Bone marrow (tissue), 2 donors: ENCODE data around the gene ARPC5L.
"Not testable (repeated sequence)": the region's sequence is repeated elsewhere in the genome, so short reads cannot be mapped to it uniquely, and the experiment has no call there.

Experiments used
- DNase-seq, 2 donors: peaks; one replicate each; lab custom pipeline; 2025; lab: John Stamatoyannopoulos, UW

ARPC5L gene

DNA sequence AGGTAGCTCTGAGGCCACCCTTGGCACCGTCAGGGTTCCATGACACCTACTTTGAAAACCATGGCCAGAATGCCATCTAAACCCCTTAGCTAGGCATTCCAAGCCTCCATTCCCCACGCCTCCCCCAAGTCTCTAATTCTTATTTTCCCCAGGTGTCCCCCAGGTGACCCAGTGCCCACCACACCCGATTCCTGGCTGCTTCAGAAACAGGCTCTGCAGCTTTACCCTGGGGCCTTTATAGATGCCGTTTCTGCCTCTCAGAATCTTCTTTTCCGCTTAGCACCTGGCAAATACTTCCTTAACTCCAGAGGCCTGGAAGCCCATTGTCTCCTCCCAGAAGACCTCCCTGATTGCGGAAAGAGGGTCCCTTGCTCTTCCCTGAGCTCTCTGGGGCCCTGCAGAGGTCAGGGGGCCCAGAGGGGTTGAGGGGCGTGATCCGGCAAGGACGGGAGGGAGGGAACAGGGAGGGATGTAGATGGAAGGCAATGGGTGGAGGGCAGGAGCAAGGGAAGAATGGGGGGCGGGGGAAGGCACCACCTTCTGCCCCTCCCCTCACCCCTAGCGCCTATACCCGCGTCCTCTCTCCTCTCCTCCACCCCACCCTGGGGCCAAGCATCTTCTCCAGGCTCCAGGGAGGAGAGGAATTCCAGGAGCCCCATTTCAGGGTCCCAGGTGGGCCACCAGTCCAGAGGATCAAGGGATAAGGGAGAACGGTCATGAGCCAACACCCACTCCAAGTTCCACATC is 20.7 kb upstream of the ARPC5L start:
- DNase-seq, result no peak

DNA sequence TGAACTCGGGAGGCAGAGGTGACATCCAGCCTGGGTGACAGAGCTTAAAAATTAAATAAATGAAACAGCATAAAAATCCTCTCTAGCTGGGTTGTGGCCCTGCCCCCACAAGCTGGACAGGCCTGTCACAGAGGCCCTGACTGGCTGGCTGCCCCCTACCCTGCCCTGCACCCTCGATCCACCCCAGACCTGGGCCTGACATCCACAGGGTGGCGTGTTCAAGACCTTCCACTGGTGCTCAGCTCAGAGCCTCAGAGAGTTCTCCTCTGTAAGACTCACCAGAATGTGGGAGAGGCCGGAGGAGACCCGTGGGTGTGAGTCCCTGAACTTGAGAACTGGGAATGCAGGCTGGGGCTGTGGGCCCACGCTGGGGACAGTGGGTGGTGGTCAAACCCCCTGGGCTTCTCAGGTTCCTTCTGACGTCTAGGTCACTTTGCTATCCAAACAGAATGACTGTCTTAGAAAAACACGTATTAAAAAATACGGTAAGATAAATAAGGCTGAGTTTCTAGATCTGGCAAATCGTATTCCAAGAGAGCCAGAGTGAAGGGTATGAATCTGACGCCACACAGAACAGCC is 18.4 kb upstream of the ARPC5L start:
- no peak for DNase-seq

DNA sequence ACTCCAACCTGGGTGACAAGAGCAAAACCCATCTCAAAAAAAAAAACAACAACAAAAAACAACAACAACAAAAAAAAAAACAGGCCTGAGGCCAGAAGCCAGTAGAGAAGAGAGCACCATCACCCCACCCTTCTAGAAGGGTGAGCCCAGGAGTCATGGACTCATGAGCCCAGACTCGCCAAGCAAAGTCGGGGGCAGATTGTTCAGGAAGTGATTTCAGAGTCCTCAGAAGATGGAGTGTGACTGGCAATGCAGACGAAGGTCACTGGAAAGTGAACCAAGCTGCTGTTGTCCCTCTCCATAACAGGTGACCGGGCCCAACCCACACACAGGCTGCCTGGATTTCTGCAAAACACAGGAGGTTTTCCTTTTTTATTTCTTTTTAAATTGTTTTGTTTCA is 17.6 kb upstream of the ARPC5L start:
- no peak for DNase-seq

DNA sequence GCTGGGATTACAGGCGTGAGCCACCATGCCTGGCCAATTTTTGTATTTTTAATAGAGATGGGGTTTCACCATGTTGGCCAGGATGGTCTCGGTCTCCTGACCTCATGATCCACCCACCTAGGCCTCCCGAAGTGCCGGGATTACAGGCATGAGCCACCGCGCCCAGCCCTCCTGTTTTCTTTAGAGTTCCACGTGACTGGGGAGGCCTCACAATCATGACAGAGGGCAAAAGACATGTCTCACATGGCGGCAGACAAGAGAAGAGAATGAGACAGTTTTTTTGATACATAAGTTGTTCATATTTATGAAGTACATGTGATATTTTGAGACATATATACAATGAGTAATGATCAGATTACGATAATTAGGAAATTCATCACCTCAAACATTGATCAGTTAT is 15.5 kb upstream of the ARPC5L start:
- not testable (repeated sequence) for DNase-seq

DNA sequence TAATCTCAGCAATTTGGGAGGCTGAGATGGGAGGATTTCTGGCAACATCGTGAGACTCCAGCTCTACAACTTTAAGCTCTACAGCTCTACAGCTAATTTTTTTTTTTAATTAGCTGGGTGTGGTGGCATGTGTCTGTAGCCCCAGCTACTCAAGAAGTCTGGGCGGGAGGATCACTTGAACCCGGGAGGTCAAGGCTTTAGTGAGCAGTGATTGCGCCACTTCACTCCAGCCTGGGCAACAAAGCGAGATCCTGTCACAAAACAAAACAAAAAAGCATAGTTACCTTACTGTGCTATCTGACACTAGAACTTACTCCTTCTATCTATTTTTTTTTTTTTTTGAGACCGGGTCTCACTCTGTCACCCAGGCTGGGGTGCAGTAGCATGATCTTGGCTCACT is 15.0 kb upstream of the ARPC5L start:
- DNase-seq, result no peak

DNA sequence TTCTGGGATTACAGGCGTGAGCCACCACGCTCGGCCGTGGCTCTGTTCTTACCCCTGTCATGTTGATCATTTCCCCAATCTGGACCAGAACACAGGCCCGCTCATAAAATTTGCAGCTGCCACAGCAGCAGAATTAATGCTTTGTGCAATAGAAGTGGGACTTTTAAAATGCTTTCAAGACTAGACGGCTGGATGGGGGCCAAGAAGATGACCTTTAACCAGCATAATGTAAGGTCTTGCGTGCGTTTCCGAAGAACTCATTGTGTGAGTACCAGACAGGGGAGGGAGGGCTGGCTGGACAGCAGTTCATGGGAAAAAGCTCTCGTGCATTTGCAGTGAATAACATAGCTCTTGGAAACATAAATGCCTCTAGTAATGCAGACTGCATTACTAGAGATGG is 12.1 kb upstream of the ARPC5L start:
- DNase-seq, result no peak

DNA sequence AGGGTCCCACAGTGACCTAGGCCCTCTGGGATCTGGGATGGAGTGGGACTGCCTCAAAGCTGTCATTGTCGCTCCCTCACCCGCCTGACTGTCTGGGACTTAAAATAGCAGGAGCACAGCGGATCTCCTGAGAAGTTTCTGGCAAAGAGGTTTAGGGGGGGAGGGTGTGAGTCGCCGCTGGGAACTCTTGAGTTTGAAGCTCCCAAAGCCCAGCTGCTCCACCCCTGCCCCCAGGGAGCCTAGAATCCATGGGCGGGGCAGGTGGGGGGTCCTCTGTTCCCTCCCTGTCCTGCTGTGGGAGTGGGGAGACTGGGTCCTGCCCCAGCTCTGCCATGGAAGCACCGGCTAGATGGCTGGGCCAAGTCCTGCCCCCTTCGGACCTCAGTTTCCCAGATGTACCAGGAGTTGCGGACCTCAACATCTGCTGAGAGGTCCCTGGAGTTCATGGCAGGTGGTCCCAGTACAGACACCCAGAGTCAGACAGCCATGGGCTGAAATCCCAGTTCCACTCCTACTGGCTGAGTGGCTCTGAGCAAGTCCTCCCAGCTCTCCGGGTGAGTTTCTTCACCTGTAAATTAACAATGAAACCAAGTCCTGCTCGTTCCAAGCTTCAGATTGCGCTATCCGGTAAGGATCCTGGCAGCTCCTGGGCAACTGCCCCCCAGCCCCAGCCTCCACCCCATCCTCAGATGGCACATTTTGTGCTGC is 9.7 kb upstream of the ARPC5L start:
- DNase-seq, result no peak

DNA sequence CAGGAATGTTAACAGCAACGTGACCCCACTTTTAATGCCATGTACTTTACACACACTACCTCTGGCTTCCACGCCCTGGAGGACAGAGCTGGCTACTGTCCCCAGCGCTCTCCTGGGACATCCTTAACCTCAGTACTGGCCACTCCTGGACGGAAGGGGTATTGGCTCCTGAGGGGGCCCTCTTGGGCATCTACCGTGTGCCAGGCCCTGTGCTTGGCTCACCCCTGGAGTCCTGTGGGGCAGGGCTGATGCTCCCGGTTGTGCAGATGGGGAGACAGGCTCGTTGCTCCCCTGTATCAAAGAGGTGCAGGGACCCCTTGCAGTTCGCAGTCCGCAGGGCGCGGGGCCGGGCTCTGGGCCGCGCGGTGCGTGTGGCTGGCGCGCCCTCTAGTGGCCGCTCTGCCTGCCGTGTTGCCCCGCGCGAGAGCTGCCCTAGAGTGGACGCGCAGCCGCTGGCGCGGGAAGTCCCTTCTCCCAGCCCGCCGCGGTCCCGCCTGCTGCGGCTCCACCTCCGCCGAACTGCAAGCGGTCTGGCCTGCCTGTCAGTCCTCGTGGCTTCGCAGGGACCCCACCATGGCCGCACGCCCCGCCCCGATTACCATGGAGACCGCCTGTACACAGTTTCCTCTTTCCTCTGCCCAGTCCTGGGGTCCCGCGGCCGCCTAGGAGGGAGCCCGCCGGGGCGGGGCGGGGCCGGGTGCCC is 8.9 kb upstream of the ARPC5L start, which contains the start of gene WDR38:
Gene WDR38, plus strand, starts transcription at position 632 of the 703 bp plus-strand sequence. CDS start 72 bp downstream, outside the sequence.
- peak; percentile 51 to 76 for DNase-seq

DNA sequence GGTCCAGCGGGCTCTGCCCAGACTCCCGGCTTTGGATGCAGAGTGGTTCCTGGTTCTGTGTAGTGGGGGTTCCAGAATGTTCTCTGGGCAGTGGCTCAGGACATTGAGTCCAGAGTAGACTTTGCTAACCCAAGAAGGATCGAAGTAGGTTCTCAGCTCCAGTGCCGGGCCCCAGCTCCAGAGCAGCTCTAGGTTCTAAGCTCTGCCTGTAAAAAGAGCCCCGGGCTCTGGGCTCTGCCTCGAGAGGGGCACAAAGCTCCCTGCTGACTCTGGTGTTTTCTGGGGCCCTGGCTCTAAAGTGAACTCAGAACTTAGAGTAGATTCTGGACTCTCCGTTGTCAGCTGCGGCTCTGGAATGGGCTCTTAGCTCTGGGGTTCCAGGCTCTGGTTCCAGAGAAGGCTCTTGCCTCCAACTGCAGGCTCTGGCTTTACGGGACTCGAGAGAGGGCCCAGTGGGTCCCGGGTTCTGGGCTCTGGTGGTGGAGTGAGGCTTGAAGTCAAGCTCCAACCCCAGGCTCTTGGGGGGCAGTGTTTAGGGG is 8.3 kb upstream of the ARPC5L start:
- no peak for DNase-seq

DNA sequence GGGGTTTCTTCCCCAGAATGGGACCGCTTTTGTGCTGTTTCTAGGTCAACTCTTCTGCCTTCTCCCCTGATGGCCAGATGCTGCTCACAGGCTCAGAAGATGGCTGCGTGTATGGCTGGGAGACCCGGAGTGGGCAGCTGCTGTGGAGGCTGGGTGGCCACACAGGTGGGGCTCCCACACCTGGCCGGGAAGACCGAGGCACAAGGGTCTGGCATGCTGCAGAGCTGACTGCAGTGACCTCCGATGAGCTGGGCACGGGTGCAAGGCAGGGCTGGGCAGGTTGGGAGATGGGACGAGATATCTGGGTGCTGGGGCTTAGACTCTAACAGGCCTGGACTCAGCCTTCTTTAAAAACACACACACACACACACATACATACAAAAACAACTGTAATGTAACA is 7.8 kb upstream of the ARPC5L start:
- DNase-seq, result no peak

DNA sequence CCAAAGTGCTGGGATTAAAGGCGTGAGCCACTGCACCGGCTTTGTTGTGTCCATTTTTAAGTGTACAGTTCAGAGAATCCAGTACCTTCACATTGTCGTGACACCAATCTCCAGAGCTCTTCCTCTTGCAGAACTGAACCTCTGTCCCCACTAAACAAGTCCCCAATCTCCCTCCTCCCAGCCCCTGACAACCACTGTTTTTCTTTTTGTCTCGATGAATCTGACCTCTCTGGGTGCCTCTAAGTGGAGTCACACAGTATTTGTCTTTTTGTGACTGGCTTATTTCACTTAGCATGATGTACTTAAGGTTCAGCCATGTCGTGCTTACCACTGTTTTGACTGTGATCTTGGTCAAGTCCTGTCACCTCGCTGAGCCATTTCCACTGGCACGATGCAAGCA is 7.1 kb upstream of the ARPC5L start:
- no peak for DNase-seq

DNA sequence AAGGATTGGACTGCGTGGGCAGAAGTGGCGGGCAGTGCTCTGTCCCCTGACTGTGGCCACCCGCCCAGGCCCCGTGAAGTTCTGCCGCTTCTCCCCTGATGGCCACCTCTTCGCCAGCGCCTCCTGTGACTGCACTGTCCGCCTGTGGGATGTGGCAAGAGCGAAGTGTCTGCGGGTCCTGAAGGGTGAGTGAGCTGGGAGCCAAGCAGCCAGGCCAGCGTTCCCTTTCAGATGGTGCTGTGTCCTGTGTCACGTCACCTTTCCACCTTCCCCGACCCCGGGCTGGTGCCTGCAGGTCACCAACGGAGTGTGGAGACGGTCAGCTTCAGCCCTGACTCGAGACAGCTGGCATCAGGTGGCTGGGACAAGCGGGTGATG is 6.4 kb upstream of the ARPC5L start:
- no peak for DNase-seq

DNA sequence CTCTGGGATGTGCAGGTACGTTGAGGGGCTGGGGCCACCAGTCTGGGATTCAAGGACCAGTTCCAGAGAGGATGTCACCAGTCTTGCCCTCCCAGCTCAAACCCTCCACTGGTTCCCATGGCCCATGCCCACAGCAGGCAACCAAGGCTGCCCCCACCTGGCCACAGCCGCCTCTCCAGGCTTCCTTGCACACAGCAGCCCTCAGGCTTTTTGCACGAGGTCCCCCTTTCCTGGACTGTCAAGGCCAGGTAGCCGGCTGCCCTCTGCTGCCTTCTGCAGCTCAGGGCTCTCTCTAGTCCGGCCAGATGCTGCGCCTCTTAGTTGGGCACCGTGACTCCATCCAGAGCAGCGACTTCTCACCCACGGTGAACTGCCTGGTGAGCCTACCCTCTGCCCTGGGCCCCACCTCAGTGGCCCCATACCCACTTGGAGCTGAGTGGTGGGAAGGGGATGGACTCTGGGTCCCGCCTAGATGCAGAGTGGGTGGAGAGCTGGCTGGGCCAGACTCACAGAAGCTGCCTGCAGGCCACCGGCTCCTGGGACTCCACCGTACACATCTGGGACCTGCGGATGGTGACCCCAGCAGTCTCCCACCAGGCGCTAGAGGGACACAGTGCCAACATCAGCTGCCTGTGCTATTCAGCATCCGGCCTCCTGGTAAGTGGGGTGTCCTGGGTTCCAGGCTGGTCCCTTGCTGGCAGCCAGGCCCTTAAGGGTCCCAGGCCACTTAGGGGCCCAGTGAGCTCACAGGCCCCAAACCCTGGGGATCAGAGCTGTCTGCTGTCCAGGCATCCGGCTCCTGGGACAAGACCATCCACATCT is 5.8 kb upstream of the ARPC5L start:
- DNase-seq, result no peak

DNA sequence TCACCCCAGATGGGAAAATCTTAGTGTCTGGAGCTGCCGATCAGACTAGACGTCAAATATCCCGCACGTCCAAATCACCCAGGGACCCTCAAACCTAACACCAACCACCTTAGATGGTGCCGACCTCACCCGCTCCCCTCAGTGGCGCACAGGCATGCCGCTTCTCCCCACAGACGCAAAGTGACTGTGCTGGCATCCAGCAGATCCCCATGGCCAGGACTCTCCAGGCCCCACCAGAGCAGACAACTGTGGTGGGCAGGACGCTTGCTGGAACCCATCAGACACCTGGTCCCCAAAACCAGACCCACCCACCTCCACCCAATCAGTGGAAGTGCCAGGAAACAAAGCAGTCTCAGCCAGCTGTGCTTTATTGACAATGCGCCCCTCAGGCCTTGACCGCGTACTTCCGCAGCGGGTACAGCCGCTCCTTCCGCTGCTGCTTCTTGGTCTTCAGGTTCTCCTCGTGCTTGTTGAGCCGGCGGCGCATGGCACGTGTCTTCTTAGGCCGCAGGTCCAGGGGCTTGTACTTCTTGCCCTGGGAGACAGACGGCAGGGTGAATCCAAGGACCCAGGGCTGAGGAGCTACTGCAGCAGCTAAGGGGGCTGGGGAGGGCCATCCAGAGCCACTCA is 4.3 kb upstream of the ARPC5L start:
- no peak for DNase-seq

DNA sequence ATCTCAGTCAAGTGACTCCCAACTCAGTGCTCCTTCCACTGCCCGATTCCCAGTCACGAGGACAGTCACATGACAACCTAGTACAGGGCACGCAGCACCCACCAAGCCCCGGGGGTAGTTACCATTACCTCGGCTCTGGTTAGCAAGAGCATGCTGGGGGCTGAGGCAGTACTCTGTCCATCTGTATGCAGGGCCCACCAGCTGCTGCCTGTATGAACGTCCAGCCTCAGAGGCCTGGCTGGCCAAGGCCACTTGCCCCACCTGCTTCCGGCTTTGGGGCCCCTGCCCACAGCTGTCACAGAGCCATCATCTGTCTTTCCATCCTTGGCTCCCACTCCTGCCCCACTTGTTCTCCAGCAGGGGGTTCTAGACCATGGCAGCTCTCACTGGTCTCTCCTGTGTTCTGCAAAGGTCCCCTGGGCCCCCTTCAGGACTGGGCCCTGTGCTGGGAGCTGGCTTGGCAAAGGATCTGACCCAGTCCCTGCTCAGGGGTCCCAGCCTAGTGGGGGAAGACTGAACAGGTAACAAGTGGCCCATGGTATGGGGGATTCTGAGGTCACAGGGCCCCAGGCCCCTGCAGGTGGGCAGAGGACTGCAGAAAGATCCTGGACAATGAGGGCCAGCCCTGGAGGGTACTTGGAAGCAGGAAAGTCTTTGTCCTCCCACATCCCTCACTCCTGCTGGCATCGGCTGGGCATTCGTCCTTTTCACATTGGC is 3.4 kb upstream of the ARPC5L start:
- no peak for DNase-seq

DNA sequence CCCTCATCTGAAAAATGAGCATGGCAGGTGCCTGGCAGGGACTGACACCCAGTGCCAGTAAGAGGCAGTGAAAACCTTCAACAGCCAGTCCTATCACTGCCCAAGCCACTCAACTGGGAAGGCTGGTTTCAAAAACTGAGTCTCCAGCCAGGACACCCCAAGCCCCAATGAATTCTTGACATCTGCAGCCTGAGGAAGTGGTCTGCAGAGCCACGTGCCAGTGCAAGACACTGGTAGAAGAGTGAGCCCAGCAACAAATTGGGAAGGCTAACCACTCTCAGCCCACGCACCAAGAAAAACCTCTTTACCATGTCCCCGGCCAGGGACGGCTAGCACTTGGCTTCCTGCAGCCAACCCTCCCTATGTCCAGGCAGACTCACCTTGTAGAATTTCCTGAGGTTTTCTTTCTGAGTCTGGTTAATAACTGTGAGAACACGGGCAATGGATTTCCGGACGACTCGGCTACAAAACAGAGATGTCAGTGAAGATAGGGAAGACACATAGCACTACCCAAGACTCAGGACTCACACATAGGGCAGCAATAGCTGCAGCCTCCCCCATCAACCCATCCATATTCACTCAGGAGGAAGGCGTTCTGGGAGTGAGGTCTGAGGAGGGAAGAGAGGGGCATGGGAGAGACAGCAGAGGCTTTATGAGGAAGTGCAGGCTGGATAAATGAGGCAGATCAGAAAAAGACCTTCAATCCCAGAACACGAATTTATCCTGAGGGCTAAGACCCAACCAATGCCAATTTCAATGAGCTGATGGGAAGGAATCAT is 1.9 kb upstream of the ARPC5L start:
- DNase-seq, result no peak

DNA sequence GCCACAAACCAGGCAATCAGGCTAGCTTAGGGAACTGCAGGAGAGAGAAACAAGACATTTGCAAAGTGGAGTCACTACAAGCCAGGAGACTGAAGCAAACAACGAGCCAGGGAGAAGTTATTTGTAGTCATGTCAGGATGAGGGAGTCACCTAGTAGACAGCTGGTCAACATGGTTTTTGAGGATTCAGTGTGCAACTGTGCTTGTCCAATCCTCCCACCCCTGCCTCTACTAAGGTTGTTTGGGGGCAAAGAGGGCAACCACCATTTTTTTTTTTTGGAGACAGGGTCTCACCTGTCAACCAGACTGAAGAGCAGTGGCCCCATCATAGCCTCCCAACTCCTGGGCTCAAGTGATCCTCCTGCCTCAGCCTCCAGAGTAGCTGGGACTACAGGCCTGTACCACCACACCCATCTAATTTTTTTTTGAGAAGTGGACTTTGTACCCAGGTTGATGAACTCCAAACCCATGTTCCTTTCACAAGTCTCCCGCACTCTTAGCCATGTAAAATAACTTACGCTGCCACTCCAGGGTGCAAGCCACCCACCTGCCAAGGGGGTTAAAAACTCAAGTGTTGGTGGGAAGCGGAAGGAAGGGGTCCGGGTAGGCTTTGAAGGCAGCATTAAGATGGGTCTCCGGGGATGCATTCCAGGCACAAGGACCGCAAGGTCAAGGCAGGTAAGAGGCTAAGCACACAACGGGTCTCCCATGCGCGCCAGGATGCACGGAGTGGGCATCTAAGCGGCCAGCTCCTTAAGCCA is 1.2 kb upstream of the ARPC5L start:
- no peak for DNase-seq

DNA sequence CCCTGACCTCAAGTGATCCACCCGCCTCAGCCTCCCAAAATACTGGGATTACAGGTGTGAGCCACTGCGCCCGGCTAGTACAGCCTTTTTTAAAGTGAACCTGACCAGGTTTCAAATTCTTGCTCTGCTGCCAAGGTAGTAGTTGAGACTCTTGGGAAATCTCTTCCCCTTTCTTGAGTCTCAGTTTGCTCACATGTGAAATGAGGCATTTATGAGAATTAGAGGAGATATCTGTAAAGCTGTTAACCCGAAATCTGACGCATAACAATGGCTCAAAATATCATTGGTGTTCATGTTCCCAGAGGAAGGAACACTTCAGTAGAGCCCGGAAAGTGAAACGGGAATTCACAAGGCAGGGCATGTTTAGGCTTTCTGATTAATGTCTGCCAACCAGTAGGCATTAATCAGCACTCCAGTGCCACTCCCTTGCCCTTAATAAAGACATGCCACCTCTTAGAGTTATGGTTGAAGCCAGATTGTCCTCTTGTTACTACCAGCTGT is 1.5 kb downstream of the ARPC5L start:
- DNase-seq, result no peak
